Raji (cell line): ENCODE data around the gene KHK.

Source experiments
- POLR2A ChIP-seq: IDR thresholded peaks from 2 replicates; pipeline ENCODE4 v1.6.1; 2011; ENCODE audit warnings: low read depth, low read length, control low read depth; ENCODE audit not compliant: insufficient read depth

Gene KHK

DNA sequence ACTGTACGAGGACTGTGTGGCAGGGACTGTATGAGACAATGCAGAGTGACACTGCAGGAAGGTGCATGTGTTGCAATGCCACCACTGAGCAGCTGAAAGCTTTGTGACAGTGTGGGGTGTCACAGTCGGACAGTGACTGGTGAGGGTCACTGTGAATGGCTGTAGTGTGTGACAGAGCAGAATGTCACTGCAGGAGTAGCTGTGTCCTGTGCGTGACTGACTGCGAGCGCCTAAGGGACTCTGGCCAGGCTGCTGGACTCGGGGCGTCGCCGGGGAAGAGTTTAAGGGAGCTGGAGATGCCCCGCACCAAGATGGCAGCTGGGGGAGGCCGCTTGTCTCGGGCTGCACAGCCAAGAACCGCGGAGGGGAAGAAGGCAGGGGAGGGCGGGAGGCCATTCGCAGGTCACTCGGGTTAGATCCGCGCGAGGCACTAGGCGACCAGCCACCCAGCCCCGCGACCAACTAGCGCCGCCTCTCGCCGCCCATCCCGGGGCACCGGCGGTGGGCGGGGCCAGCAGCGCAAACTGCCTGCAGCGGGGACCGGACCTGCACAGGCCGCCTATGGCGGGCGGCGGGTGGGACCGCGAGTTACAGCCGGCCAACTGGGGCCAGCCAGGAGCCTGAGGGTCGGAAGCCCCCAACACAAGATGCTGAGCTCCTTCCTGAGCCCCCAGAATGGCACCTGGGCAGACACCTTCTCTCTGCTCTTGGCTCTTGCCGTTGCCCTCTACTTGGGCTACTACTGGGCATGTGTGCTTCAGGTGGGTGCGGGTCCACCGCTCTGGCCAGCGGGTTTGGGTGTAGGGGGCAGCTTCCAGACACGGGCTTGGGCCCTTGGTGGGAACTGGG, 37.0 kb downstream of the KHK start, which contains the start of gene ABHD1:
Gene ABHD1, plus strand, starts transcription at position 514 of the 849 bp plus-strand sequence. Its CDS starts 134 bp downstream, at position 648.
- no peak for TF ChIP-seq POLR2A

DNA sequence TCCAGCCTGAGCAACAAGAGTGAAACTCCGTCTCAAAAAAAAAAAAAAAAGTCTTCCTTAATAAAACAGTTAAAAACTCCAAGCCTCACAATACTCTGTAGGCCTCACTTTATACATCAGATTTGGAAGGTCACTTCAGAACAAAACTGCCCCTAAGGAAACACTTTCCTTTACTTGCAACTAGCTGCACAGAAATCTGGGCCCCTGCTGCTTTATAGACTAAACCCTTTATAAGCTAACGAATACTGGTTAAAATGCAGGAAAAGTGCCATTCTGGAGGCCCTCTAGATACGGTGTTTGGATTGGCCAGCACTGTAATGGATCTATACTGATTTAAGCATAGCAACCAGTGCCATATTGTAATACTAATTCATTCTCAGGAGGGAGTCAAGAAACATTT, 38.5 kb downstream of the KHK start:
- no peak for TF ChIP-seq POLR2A

DNA sequence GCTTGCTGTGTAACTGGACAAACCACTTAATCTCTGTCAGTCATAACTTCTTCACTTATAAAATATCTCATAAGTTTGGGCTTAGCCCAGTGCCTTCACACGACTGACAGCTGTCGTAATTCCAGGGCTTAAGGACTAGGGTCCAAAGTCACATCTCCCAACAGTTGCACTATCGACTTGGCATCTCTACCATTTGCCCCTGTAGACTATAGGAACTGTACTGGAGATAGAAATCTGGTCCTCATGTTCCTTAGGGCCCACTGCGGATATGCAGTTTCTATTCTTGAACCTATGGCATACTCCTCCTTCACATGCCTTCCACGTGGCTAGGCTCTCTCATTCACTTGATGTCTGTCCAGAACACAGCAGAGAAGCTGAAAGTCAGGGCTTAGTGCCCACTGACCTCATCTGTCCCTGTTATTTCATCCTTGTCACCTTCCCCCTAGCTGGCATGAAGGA, 39.7 kb downstream of the KHK start:
- TF ChIP-seq POLR2A: no peak

DNA sequence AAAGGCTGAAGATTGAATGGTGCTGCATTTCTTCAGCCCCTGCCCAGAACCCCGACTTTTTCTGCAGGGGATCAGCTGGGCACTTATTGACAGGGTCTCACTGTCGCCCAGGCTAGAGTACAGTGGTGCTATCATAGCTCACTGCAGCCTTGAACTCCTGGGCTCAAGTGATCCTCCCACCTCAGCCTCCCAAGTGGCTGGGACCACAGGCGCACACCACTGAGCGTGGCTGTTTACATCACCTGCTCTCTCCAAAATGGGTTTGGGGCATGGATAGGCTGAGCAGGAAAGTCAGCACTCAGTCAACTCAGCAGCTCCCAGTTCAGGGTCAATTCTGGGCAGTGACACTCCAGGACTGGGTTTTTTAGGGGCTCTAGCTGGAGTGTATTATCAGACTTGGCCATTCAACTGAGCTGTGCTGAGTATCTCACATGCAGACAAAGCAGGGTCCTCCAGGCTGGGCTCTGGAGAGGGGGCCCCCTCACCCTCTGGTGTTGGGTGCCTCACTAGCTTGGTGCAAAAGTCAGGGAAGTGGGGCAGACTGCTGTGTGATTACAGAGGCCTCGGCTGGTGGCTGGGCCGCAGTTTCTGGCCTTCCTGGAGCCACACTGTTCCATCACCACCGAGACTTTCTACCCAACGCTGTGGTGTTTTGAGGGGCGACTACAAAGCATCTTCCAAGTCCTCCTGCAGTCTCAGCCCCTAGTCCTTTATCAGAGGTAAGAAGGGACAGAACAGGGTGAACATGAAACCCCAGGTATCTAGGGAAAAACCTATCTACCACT, 41.5 kb downstream of the KHK start:
- TF ChIP-seq POLR2A: no peak

DNA sequence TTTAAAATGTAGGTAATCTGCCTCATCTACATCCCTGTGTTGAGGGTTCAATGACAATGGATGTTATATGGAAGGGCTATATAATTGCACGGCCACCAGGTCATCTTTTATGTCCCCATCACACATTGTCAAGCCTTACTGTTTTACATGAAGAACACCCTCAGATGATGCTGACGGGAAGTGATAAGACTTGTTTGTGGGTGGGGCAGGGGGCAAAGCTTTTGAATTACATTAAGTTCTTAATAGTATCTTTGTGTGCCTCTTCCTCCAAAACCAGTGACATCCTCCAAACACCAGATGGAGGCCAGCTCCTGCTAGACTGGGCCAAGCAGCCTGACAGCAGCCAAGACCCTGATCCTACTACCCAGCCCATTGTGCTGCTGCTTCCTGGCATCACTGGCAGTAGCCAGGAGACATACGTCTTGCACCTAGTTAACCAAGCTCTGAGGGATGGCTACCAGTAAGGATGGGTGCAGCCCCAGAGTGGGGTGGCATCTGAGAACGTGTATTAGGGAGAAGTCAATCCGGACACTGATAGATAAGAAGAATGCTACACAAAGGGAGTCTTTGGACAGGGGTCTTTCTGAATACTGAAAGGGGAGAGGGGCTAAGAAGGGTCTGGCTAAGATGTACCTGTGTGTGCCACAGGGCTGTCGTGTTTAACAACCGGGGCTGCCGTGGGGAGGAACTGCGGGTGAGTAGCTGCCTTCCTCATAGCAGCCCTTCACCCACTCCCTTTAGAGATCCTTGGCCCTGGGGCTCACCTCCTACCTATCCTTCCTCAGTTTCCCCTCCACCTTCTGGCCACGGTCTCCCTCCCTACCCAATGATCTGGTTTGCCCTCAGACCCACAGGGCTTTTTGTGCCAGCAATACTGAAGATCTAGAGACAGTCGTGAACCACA, 42.3 kb downstream of the KHK start:
- no peak; the same call in 1 of the 2 replicates for TF ChIP-seq POLR2A

DNA sequence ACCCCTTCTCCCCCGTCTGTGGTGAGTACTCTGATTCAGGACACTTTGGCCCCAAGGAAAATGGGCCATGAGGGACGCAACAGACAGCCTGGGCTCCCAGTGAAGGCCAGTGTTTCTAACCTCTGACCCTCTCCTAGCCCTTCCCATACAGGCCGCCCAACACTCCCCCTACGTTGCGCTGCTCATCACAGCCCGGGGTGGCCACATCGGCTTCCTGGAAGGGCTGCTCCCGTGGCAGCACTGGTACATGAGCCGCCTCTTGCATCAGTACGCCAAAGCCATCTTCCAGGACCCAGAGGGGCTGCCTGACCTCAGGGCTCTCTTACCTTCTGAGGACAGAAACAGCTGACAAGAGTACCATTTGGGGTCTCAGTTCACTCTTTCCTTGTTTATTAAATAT, 43.8 kb downstream of the KHK start:
- no peak for TF ChIP-seq POLR2A

DNA sequence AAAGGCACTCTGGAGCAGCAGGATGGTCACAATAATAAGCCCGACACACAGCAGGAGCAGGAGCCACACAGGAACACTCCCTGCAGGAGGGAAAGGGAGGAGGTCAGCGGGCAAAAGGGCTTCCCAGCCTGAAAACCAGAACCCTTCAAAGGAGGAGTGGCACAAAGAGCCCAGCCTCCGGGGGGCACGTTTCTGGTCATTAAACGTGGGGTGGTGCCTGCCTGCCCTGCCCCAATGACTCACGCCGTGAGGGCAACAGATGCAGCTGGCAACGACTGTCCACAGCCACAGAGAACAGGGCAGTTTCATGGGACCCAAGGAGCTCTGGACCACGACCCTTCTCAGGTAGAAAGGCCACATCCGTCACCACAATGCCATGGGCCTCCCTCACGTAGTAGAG, 44.9 kb downstream of the KHK start:
- no peak for TF ChIP-seq POLR2A

DNA sequence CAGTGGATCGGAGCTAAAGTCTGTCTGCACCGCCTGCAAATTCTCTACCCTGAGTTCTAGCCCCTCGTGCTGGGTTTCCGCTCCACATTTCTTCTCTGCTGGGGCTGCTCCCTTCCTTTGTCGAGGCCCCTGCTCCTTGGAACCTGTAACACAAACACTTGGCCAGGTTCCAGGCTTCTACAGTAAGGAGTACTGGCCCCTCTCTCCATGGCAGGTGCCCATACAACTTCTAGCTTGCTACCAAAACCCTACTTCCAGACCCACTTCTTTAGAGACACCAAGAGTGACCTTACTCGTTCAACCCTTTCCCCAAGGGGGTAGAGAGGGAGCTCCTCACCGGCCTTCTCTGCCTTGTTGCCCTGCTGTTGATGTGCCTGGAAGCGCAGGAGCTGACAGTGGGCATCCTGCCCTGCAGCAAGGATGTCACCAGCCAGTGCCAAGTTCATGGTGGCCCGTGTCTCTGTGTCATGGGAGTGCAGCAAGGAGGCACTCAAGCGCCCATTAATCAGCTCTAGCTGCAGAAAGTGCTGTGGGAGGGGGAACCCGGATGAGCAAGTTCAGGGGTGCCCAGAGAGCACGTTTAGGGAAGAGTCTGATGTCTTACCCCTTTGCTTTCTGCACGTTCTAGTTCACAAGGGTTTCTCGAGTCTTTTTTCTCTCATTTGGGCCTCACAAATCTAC, 46.8 kb downstream of the KHK start:
- TF ChIP-seq POLR2A: no peak

DNA sequence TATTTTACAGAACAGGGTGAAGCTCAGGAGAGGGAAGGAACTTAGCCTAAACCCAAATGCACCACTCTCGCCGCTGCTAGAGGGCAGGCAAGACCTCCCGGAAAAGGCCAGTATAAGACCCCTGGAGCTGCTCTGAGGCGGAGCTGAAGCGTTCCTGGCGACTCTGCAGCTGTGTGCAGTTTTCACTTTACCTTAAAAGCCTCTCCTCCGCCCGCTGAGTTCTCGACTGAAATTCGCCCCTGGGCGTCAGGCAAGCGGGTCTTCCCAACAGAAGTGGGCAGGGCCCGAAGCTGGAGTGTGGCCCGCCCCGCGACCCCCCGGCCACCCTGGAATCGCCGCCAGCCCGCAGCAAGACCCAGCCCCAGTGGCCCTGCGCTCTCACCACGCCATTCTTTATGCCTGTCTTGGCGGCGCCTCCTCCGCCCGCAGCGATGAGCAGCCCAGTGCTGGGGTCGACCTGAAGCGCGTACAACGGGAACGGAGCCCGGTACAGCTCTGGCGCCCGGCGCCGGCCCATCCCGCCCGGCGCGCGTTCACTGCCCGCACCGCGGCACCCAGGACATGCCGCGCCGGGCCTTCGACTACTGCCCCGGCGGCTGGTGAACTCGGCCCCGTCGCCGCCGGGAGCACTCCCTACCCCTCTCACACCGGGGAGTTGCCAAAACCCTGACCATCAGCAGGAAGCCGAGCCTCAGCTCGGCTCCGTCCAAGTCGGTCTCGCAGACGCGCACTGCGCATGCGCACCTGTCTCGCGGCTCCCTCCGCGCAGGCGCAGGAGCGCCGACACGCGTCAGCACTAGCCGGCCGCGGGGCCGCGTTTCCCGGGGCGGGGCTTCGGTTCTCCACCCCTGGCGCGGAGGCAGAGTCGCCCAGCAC, 47.6 kb downstream of the KHK start, which contains the start of gene PREB:
Gene PREB, minus strand, starts transcription at position 732 of the 876 bp plus-strand sequence. Its CDS starts 215 bp downstream, at position 517.
- peak; percentile 92 for TF ChIP-seq POLR2A

DNA sequence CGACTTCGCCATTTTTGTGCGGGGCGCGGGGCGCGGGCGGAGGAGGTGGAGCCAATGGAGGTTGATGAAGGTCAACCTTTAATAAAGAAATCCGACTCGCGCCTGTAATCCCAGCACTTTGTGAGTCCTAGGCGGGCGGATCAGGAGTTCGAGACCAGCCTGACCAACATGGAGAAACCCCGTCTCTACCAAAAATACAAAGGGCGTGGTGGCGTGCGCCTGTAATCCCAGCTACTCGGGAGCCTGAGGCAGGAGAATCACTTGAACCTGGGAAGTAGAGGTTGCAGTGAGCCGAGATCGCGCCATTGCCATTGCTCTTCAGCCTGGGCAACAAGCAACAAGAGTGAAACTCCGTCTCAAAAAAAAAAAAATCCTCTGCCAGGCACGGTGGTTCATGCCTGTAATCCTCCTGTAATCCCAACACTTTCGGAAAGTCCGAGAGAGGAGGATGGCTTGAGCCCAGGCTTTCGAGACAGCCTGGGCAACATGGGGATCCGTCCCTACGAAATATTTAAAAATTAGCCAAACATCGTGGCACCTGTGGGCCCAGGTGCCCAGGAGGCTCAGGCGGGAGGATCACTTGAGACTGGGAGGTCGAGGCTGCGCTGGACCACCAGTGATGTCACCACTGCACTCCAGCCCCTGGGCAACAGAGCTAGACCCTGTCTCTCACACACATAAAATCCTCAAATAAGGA, 48.4 kb downstream of the KHK start:
- no peak for TF ChIP-seq POLR2A

DNA sequence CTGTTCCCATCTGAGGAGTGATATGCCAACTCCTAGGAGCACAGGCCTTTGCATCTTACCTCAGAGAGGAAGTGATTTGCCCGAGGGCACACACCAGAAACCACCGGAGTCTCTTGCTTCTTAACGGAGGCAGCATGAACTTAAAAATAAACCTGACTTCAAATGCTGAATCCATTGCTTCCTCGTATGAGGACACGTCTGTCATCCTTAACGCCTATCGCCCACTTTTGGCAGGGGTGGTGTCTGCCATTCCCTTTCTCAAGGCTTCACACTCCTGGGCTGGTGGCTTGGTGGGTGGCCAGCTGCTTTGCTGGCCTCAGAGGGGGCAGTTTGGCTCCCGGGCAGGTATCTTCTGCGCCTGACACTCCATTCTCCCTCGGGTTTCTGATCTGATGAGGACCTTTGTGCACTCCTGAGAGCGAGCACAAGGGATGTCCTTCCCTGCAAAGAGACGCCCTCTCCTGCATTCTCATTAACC, 48.9 kb downstream of the KHK start:
- TF ChIP-seq POLR2A: no peak

DNA sequence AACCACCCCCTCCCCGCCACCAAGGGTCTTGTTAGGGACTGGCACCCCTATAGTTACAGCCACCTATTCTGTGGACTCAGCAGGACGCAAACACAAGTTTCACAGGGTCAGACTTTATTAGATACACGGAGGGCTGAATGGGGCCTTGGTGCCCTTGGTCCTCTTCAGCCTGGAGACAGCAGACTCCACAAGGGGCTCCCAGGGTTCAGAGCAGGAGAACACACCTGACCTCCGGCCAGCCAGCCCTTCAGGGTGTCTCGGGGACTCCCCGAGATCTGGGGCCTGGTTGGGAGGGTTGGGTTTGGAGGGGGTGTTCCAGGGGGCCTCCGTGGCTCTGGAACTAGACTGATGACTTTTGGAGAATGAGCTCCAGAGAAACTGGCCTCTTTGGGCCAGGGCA, 50.2 kb downstream of the KHK start:
- no peak for TF ChIP-seq POLR2A

DNA sequence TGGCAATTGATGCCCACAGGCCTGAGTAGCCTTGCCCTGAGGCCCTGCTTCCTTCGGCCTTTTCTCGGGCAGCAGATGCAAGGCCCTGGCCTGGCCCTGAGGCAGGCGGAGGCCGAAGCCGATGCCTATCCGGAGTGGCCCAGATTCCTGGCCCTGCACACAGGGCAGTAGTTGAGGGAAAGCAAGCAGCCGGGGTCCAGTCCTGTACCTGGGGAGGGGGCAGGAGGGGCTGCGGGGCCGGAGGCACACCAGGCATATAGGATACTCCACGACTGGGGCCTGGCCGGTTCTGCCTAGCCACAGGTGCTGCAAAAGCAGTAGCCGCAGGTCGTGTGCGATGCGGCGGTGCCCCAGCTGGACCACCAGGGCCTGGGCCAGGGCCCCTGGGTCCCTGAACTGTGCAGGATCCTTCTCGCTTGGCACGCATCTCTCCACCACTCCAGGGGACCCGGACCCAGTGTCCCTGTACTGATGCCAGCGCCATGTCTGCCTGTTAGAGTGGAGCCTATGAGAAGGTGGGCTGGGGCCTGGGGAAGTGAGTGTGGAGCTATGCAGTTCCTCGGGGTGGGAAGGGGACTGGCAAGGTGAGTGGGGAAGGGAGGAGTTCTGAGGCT, 50.9 kb downstream of the KHK start:
- TF ChIP-seq POLR2A: no peak

DNA sequence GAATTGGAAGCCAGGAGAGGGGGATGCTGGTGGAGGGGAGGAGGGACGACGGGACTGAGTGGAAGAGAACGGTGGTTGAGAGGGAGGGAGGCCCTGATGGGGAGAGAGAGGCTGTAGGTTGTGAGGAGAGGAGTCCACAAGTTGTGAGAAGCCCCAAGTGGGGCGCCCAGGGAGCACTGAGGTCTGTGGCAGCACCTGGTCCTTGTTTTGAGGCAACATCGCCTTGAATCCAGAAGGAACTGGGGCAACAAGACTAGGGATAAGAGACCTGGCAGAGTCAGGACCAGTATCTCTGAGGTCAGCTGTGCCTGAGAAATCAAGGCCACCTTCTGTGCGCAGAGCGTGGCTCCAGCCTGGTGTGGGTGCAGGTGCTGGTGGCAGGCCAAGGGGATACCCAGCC, 51.5 kb downstream of the KHK start:
- no peak for TF ChIP-seq POLR2A
